ENCODE data around the gene CLIC5.

DNA sequence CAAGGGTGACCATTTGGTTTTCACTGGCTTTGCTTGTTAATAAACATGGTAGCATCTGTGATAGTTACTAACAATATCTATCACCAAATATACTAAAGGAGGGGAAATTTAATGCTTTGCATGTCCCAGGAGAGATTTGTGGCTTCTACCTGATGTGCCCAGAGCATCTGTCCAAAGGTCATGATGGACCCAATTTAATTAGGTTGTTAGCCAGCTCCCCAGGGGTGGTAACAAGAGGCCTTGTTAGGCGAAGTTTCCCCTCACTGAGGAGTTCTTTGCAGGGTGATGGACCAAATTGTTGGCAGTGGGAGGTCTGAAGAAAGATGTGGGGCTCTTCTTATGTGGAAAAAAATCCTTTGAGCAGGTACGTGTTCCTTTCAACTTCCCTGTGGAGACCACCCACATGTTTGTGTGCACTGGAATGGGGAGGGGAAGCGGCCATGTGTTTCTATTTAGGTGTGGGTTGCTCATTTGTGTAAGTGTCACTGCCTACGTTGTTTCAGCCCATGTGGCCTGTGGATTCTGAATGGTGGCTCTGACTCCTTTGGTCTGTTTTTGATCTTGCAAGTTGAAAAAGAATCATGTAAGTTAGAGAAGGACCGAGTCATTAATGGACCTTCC is 137.6 kb downstream of the CLIC5 start:
- TF ChIP-seq, protein P1, sequence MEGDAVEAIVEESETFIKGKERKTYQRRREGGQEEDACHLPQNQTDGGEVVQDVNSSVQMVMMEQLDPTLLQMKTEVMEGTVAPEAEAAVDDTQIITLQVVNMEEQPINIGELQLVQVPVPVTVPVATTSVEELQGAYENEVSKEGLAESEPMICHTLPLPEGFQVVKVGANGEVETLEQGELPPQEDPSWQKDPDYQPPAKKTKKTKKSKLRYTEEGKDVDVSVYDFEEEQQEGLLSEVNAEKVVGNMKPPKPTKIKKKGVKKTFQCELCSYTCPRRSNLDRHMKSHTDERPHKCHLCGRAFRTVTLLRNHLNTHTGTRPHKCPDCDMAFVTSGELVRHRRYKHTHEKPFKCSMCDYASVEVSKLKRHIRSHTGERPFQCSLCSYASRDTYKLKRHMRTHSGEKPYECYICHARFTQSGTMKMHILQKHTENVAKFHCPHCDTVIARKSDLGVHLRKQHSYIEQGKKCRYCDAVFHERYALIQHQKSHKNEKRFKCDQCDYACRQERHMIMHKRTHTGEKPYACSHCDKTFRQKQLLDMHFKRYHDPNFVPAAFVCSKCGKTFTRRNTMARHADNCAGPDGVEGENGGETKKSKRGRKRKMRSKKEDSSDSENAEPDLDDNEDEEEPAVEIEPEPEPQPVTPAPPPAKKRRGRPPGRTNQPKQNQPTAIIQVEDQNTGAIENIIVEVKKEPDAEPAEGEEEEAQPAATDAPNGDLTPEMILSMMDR (IDR thresholded peaks at IDR 0.05): no peak
- no peak for TF ChIP-seq POLR2A (IDR thresholded peaks at IDR 0.05)
